ENCODE results near the gene DDX28.
A peak's percentile ranks its signal among the peaks of the same experiment; 100 is the strongest.

The DDX28 gene, protein sequence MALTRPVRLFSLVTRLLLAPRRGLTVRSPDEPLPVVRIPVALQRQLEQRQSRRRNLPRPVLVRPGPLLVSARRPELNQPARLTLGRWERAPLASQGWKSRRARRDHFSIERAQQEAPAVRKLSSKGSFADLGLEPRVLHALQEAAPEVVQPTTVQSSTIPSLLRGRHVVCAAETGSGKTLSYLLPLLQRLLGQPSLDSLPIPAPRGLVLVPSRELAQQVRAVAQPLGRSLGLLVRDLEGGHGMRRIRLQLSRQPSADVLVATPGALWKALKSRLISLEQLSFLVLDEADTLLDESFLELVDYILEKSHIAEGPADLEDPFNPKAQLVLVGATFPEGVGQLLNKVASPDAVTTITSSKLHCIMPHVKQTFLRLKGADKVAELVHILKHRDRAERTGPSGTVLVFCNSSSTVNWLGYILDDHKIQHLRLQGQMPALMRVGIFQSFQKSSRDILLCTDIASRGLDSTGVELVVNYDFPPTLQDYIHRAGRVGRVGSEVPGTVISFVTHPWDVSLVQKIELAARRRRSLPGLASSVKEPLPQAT

DNA sequence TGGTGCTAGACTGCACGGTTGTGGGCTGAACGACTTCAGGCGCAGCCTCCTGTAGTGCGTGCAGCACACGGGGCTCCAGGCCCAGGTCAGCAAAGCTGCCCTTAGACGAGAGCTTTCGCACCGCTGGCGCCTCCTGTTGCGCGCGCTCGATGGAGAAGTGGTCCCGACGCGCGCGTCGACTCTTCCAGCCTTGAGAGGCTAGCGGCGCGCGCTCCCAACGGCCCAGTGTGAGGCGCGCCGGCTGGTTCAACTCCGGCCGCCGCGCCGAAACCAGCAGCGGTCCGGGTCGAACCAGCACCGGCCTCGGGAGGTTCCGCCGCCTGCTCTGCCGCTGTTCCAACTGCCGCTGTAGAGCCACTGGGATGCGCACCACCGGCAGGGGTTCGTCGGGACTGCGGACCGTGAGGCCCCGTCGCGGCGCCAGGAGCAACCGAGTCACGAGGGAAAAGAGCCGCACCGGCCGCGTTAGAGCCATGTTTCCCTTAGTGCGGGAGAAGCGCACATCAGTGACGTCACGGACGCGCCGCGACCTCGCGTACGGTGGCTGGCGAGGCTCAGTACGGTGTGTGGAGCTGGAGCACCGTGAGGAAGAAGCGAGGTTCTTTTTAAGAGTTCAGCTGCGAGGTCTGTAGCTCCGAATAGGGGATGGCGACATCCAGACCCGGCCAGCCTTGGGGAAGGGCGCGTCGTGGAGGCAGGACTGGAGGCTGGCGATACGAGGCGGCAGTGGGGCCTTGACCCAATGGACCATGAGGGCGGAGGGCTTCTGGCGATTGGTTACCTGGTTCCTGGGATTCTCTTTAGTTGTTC, at the start of gene DDX28, which contains the start of gene DUS2:
Gene DDX28 (minus strand): TSS at position 505 of the 810 bp plus-strand sequence. CDS start 30 bp downstream, at position 475.
Gene DUS2 (plus strand): TSS at position 557 of the 810 bp plus-strand sequence. CDS start 14,740 bp downstream, outside the sequence.
- peak; percentile 80 to 85 for DNase-seq

DNA sequence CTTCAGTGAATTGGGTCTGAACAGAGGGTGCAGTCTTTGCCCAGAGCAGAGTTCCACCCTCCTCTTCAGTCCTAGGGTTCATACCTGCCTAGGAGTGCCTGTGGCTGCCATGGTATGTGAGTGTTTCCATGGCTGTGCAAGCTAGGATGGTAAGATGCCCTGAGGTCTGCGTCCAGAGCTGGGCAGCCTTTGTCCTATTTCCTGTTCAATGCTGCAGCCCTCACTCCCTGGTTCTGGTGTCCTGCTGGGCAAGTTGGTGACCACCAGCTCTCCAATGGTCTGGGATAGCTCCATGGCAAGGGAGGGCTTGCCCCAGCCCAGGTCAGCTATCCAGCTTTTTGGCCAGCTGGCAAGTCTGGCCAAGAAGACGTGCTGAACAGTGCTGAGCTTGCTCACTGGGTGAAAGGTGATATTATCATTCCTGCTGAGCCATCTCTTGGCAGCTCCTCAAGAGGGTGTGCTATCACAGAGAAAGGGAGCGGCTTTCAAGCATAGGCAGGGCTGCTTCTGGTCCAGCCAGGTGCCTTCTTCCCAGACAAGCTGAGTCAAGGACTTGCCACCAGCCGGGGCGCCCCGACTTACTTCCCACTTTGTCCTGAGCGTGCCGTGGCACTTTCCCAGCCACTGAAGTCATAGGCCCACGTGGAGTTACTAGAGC, 49.1 kb upstream of the DDX28 start:
- no peak for DNase-seq

DNA sequence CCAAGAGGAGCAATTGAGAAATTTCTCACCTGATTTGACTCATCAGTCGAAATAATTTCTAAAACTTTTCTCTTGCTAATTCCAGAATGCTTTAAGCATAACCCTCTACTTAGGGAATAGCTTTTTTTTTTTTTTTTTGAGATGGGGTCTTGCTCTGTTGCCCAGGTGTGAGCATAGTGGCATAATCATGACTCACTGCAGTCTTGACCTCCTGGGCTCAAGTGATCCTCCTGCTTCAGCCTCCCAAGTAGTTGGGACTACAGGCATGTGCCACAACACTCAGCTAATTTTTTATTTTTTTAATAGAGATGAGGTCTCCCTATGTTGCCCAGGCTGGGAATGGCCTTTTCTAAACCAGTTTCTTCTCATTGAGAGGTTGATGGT, 48.5 kb upstream of the DDX28 start:
- no peak for DNase-seq

DNA sequence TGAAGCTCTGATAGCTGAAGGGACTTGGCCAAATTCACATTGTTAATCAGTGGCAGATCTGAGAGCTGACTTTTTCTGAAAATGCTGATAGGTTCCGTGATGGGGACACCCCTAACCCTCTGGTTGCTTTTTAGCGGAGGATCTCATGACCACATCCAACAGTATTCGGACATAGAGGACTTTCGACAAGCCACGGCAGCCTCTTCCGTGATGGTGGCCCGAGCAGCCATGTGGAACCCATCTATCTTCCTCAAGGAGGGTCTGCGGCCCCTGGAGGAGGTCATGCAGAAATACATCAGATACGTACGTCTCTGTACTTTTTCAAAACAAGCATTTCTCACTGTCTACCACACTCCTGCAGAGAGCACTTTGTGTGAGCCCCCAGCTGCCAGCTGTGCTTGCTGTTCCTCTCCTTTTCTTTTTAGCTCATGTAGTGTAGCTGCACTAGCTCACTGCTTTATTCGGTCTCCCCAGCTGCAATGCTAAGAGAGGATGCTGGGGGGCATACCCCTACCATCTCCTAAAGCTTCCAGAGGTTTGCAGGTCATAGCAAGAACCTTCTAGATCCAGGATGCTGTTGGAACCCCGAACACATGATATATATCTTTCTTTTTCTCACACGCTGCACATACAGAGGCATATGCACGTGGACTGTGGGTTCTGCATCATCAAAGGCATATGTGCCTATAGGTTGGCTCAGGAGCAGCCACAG, 47.9 kb upstream of the DDX28 start:
- no peak for DNase-seq

DNA sequence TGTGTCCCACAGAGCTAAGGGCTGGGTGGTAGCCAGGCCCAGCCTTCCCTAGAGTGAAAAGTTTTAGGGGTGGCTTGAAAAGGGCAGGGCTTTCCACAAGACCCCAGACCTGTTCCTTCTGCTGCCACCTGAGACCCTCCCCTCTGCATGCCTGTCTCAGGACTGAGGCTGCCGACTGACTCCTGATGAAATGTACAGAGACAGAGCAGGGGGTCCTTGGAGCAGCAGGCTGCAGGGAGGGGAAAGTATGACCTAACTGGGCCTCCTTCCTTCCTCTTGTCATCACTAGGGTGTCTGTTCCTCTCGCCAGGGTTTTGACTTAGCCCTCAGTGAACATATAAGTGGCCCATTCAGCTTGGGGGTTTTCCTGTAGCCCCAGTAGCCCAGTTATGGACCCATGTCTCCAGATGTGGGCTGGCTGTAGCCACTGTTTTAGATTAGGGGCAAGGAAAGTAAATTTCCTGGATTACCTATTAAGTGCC, 47.3 kb upstream of the DDX28 start:
- DNase-seq, result peak in 1 of 2 experiments; percentile 46

DNA sequence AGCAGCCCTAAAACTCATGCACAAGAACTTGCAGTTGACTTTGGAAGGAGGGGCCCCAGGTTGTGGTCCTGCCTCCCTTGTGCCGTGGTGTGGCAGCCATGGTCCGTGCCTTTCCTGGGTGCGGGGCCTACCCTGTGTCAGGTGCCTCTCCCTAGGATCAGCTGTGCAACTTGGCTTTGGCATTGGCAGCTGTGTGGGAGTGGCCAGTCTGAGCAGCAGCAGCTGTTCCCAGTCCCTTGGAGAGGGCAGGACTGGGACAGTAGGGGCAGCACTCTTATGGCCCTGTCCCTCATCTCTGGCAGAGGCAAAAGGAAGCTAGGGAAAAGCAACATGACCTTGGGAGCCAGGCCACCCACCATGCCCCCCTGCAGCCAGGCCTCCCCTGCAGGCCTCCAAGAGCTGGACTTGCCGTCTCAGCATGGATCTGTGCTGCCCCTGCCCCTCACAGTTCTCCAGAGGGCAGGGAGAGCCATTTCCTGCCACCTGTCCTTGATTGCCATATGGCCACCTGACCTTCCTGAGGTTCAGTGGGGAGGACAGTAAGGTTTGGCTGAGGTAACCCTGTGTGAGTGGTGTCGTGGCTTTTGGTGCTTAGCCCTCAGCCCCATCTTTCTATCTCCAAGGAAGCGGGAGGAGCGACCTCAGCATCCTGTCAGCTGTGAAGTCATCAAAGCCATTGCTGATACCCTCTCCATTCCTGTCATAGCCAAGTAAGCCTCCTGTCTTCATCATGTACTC, 46.6 kb upstream of the DDX28 start:
- DNase-seq, result peak; percentile 22 to 34

DNA sequence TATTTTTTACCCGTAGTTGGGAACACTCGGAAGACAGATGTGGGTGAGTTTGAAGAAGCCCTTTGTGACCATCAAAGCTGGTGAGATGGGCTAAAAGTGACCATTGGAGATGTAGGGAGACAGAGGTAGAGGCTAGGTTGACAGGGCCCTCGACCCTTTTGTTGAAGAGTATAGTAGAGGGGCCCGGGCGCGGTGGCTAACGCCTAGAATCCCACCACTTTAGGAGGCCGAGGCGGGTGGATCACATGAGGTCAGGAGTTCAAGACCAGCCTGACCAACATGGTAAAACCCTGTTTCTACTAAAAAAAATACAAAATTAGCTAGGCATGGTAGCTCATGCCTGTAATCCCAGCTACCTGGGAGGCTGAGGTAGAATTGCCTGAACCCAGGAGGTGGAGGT, 45.9 kb upstream of the DDX28 start:
- DNase-seq, result no peak

DNA sequence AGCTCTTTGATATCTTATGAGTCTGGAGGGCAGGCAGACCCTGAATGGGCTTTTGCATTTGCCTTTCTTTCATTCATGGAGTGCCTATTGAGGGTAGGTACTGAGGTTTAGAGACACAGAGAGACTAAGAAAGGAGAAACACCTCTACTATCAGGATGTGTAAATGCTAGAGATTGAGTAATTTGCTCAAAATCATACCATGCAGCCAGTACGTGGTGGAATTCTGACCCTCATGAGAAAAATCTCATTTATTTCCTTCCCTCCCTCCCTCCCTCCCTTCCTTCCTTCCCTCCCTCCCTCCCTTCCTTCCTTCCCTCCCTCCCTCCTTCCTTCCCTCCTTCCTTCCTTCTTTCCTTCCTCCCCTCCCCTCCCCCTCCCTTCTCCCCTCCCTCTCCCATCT, 43.7 kb upstream of the DDX28 start:
- no peak for DNase-seq

DNA sequence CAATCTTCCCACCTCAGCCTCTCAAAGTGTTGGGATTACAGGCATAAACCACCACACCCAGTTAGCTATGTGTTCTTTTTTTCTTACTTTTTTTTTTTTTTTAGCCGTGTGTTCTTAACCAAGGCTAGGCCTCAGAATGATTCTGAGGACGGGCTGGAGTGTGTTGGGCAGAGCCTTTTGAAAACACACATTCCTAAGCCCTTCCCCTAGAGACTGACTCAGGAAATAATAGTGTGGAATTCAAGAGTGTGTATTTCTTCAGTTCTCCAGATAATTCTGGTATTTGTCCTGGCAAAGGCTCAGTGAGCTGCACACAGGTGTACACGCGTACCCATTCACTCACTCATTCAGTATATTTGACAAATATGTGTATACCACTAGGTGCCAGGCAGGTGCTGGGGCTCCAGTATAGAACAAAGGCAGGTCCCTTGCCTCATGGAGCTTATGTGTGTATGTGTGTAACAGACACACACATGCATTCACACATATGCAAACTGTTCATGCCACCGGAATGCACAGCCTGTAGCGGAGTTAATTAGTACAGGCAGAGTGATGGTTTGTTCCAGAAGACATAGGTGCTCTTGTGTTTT, 42.8 kb upstream of the DDX28 start:
- no peak for DNase-seq

DNA sequence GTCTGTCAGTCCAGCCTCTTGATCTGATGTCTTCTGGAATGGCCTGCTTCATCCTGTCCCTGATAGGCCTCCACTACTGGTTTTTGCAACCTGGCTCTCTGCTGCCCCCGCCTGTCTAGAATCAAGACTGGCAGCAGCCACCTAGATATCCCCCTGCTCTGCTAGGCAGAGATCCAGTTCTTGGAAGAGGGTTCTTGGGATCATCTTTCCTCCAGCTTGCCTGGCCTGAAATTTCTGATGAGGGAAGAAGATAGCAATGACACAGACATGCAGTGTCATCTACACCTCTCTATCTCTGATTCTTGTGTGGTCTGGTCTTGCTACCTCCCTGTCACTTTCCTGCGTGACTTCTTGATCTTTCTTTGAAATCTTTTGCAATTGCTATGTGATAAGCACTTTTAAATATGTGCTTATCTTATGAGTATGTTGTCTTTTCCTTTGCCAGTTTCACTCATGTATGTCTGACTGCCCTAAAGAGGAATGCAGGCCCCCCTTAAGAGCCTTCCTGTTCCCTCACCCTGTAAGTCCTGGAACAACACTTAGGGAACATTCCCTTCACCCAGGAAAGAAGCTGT, 41.8 kb upstream of the DDX28 start:
- peak; percentile 68 to 78 for DNase-seq

DNA sequence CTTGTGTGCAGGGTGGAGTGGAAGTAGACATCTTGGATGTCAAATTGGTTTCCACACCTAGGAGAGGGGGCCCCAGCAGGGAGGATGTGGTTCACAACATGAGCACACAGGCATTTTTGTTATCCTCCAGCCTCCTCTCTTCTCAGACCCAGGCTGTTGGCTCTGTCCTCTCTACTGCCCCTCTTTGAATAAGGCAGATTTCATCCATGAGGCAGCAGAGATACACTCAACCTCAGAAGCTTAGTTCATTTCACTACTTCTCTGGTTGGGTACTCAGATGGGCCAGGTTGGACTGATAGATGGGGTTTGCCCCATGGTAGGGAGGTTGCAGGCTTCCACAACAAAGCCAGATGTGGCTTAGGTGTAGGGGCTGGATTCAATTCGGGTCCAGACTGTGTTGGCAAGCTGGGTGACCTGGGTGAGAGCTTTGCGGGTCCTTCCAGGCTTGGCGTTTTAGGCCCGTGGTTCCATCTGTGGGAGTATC, 39.9 kb upstream of the DDX28 start:
- no peak for DNase-seq

DNA sequence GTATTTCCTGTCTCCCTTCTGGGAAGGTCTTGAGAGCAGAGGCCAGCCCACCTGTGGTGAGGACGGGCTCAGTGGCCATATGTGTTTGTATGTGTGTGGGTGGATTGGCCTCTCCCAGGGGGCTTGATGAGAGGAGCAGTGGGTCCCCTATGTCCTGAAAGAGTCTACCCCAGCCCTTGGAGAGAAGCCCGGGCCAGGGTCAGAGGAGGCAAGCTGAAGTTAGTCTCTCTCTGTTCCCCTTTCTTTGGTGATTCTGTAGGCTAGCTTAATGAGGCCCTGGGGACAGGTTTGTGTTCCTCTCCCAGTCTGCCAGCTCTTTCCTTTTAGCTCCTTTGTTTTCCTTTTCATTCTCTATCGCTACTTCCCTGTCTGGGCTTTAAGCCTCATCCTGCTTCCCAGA, 38.4 kb upstream of the DDX28 start:
- no peak for DNase-seq

DNA sequence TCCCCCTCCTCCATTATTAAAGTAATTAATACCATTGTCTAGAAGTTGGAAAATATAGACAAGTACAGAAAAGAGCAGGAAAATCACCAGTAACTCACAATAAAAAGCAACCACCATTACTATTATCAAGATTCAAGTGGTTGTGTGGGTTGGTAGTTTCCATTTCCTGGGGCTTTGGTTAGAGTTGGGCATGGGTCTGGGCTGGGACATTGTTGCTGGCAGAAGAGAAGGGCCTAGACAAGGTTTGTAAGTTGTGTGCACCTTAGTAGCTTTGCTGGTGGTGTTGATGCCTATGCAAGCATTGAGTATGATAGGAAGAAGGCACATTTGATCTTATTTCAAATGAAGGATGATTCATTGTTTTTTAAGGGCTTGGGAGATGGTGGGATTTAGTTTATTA, 36.8 kb upstream of the DDX28 start:
- DNase-seq, result no peak

DNA sequence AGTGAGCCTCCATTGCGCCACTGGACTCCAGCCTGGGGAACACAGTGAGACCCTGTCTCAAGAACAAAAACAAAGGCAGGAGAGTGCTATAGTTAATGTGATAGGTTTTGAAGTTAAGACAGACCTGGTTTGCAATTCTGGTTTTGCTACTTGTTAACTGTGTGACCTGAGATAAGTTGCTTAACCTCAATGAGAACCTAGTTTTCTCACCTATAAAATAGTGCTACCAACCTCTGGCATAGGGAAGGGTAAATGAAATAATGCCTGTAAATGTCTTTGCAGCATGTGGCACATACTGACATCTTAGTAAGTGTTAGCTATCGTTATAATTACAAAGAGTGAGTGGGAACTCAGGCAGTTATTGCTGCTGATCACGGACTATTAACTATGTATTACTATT, 32.4 kb upstream of the DDX28 start:
- DNase-seq, result no peak

DNA sequence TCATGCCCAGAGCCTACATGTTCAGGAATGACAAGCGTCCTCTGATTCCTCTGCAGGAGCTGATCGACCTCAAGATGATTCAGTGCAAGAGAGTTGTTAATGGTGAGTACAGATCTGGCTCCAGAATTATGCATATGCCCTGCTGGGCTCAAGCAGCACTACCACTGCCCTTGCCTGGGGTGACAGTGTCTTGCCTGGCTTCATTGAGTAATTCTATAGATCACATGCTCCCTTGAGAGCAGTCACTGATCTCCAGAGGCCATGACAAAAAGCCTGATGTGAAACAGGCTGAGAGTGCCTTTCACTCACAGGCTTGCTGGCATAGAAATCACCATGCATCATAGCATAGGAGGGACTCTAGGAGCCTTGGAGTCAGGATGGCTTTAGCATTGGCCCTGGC, 26.4 kb upstream of the DDX28 start:
- no peak for DNase-seq

DNA sequence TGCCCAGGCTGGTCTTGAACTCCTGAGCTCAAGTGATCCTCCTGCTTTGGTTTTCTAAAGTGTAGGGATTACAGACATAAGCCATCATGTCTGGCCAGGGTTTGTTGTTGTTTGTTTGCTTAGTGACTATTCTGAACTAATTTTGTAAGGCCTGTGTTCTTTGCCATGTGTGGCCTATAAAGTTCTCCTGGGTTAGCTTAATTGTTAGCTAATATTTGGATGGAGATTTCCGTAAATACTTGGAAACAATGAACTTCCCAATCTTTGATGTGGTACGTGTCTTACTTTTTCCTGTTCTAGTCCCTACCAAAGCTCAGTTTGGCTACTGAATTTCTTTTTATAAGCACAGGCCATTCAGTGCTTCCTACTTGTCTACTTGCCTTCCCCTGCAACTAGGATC, 25.0 kb upstream of the DDX28 start:
- no peak for DNase-seq

DNA sequence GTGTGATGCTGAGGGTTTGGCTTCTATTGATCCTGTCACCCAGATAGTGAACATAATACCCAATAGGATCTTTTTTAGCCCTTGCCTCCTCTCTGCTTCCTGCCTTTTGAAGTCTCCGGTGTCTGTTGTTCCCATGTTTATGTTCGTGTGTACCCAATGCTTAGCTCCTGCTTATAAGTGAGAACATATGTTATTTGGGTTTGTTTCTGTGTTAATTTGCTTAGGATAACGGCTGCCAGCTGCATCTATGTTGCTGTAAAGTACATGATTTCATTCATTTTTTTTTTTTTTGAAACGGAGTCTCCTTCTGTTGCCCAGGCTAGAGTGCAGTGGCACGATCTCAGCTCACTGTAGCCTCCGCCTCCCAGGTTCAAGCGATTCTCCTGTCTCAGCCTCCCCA, 23.1 kb upstream of the DDX28 start:
- no peak for DNase-seq

DNA sequence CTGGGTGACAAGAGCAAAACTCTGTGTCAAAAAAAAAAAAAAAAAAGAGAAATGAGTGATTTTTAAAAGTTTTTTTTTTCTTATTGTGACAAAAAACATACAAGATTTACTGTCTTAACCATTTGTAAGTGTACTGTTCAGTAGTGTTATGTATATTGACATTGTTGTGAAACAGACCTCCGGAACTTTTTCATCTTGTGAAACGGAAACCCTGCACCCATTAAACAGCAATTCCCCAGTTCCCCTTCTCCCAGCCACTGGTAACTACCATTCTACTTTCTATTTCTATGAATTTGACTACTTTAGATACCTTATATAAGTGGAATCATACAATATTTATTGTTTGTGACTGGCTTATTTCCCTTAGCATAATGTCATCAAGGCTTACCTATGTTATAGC, 18.8 kb upstream of the DDX28 start:
- no peak for DNase-seq

DNA sequence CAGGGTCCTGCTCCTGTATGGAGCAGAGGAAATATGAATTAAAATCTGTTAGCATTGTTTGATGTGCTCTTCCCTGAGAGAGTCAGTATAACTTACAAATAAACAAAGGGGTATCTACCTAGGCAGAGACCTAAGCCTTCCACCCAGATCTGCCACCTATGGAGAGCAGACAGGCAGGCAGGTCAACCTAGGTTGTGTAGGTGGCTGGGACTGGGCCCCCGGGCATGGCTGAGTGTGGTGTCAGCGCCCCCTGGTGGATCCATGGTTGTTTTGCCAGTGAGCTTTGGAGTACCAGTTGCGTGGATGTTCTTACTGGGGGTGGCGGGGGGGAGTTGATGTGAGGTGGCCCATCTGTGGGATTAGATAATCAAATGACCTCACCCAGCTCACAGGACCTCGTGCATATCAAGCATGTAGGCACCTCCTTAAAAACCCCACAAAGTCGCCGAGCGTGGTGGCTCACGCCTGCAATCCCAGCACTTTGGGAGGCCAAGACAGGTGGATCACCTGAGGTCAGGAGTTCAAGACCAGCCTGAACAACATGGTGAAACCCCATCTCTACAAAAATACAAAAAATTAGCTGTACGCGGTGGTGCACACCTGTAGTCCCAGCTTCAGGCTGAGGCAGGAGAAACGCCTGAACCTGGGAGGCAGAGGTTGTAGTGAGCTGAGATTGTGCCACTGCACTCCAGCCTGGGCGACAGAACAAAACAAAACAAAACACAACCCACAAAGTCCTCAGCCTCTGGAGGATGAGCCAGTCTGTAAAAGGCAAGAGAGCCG, 17.7 kb upstream of the DDX28 start:
- DNase-seq, result peak; percentile 62 to 78
